GM12891 (cell line): ENCODE data around the gene ROGDI.
A peak's percentile ranks its signal among the peaks of the same experiment; 100 is the strongest.

ENCODE experiments used
- DNase-seq: peaks from one replicate; pipeline ENCODE4 v3.0.0; 2011; ENCODE audit warnings: low spot score; ENCODE audit not compliant: insufficient read length
- FAIRE-seq: peaks from 2 replicates; lab custom pipeline; 2011; peaks lifted over from hg19 to GRCh38; lab: Jason Lieb, UNC
- PAX5 ChIP-seq: IDR thresholded peaks from 2 replicates; pipeline ENCODE4 v1.6.1; 2011; ENCODE audit warnings: low read length, moderate library complexity, mild to moderate bottlenecking; ENCODE audit not compliant: insufficient read depth, severe bottlenecking
- POLR2A ChIP-seq: IDR thresholded peaks from 2 replicates; pipeline ENCODE4 v1.6.1; 2011; ENCODE audit warnings: low read depth, low read length, control low read depth
- POLR2AphosphoS5 ChIP-seq: IDR thresholded peaks from 2 replicates; pipeline ENCODE4 v1.6.1; 2011; ENCODE audit warnings: low read depth, low read length, control low read depth
- POU2F2 ChIP-seq: IDR thresholded peaks from 2 replicates; pipeline ENCODE4 v1.6.1; 2011; ENCODE audit warnings: low read depth, mild to moderate bottlenecking, control low read depth, low read length, moderate library complexity
- SPI1 ChIP-seq: IDR thresholded peaks from 2 replicates; pipeline ENCODE4 v1.6.1; 2011; ENCODE audit warnings: low read depth, low read length, control low read depth
- TAF1 ChIP-seq: IDR thresholded peaks from 2 replicates; pipeline ENCODE4 v1.6.1; 2011; ENCODE audit warnings: low read depth, low read length, control low read depth

ROGDI gene

GRCh38 chr16:4754865-4755264 is 47.6 kb downstream of the ROGDI start:
- TF ChIP-seq SPI1 (no peak), POLR2A (no peak), TAF1 (no peak), POLR2AphosphoS5 (no peak)
- no peak for FAIRE-seq
- DNase-seq: no peak

GRCh38 chr16:4753227-4753626 is 49.2 kb downstream of the ROGDI start:
- DNase-seq (no peak), FAIRE-seq (no peak)
- TF ChIP-seq PAX5 (no peak), SPI1 (no peak), POU2F2 (no peak), TAF1 (no peak), POLR2A (no peak), POLR2AphosphoS5 (no peak)

DNA sequence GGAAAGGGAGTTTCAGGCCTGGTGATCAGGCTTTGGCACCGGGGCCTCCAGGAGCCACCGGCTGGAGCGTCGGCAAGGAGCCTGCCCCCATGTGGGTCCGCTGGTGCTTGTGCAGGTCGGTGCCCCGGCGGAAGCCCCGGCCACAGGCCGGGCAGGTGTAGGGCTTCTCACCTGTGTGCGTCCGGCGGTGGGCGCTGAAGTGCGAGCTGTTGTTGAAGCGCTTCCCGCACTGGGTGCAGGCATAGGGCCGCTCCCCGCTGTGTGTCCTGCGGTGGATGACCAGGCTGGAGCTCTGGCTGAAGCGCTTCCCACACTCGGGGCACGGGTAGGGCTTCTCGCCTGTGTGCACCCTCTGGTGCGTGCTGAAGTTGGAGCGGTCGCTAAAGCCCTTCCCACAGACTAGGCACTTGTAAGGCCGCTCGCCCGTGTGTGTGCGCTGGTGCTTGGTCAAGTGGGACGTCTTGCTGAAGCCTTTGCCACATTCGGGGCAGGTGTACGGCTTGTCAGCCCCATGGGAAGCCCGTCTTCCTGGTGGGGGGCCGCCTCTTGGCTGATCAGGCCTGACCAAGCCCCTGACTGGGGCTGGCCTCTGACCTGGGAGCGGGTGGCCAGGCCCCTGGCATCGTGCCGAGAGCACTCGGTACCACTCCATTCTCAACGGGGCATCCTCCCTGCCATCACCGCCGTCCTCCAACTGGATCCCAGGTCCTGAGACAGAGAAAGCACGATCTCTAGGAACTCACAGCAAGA is 49.9 kb downstream of the ROGDI start:
- DNase-seq (no peak), FAIRE-seq (no peak)
- no peak for TF ChIP-seq POU2F2
- TF ChIP-seq TAF1: no peak
- TF ChIP-seq POLR2AphosphoS5: no peak
- no peak for TF ChIP-seq PAX5
- TF ChIP-seq POLR2A: no peak
- TF ChIP-seq SPI1: no peak

GRCh38 chr16:4750896-4751295 is 51.5 kb downstream of the ROGDI start:
- DNase-seq: no peak
- FAIRE-seq: no peak
- no peak for TF ChIP-seq SPI1
- no peak for TF ChIP-seq POU2F2
- TF ChIP-seq TAF1: no peak
- no peak for TF ChIP-seq PAX5
- no peak for TF ChIP-seq POLR2A
- TF ChIP-seq POLR2AphosphoS5: no peak

DNA sequence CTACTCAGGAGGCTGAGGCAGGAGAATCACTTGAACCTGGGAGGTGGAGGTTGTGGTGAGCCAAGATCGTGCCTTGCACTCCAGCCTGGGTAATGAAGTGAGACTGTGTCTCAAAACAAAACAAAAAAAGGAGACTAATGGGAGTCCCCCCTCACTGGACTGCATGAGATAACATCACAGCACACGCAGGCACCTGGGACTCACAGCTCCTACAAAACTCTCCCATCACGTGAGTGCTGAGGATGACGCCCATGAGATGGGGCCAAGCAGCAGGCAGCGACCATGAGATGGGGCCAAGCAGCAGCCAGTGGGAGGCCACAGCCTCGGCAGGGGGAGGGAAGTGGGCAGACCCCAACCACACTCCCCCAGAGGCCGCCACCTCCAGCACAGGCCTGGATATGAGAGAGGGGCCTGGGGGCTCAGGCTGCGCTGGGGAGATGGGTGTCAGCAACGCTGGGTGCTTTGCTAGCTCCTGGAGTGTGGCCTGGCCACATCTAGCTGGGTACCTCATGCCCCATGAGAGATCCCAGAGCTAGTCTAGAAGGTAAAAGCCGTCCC is 52.7 kb downstream of the ROGDI start:
- TF ChIP-seq POLR2A (no peak), POLR2AphosphoS5 (no peak), POU2F2 (no peak), TAF1 (no peak), SPI1 (no peak), PAX5 (no peak)
- no peak for DNase-seq
- FAIRE-seq: no peak

GRCh38 chr16:4748682-4749411 is 53.6 kb downstream of the ROGDI start:
- DNase-seq: no peak
- TF ChIP-seq TAF1 (no peak), POLR2AphosphoS5 (no peak), SPI1 (no peak), PAX5 (no peak), POU2F2 (no peak), POLR2A (no peak)
- FAIRE-seq: no peak

DNA sequence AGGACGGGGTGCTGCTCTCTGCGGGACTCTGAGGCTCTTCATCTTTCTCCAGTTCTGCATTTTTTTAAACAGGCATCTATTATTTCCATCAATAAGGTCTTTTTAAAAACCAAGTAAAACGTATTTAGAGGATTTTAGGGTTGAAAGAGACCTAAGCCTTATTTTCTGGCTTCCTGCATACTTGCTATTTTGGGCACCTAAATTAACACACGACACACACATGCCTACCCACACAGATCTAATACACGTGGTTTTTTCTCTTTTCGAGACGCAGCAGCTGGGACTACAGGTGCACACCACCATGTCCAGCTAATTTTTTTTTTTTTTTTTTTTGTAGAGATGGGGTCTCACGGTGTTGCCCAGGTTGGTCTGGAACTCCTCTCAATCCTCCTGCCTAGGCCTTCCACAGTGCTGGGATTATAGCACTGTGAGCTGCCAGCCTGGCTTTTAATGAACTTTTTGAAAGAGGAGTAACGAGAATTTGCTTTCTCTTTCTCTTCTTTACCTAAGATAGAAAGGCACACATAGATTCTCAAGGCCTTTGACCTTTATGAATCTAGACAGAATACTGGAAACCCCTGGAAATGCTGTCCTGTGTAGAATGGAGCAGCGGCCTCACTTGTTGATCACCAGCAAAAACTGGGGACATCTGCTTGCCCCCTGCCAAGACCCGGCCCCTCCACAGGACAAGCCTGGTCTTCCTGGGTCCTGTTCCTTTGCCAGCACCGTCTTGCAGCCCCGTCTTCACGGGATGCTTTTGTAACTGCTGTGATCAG is 54.3 kb downstream of the ROGDI start:
- peak; percentile 80 for FAIRE-seq
- DNase-seq: no peak

DNA sequence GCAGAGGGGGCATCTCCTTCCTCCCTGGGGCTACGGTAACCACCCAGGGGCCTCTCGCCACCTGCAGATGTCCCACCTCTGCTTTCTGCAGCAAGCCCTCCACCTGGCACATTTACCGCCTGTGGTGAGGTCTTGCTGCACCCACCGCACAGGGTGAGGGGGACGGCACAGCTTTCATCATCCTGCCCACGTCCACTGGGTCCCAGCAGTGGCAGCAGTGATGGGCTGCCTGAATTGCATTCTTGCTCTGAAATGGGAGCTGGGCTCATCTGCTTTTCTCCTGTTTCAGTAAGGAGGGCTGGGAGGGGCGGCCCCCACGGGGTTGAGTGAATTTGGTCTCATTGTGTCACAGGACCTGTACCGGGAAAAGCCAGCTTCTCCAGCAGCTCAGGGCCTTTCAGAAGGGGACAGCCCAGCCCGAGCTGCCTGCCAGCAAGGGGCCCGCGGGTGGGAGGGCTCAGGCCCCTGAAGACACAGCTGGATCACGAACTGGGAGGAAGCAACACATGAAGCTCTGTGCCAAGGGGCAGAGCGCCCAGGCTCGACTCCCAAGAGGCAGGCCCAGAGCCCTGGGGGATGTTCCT is 55.4 kb downstream of the ROGDI start:
- no peak for TF ChIP-seq POU2F2
- TF ChIP-seq TAF1: no peak
- TF ChIP-seq POLR2A: no peak
- no peak for TF ChIP-seq PAX5
- TF ChIP-seq SPI1: no peak
- TF ChIP-seq POLR2AphosphoS5: no peak
- DNase-seq (no peak), FAIRE-seq (no peak)

More for the DNA sequence above, 54.3 kb downstream of the ROGDI start:
- TF ChIP-seq POU2F2: no peak
